Right lobe of liver (tissue), 4 donors: ENCODE results near the gene CMTM5.
"Not testable (repeated sequence)": the region's sequence is repeated elsewhere in the genome, so short reads cannot be mapped to it uniquely, and the experiment has no call there.

Experiments
- POLR2A ChIP-seq: fragments of 450-650 bp; IDR thresholded peaks from one replicate; pipeline ENCODE4 v1.6.1; 2017; ENCODE audit warnings: antibody characterized with exemption, mild to moderate bottlenecking
- TF ChIP-seq, protein P1 (sequence below), 4 donors: fragments of 200-600 bp in 3 of 4; fragments of 450-650 bp in 1 of 4; IDR thresholded peaks; one replicate each; pipeline versions ENCODE4 v1.5.1 to v1.8.0; 2016 to 2022; ENCODE audit warnings: antibody characterized with exemption in 4 of 4, mild to moderate bottlenecking in 2 of 4
- donor health status: DM: no; HTN: no; CAD: no.
- donor health status: DM: no; HTN: no; CAD: no.
- donor health status: DM: no; HTN: yes; CAD: no.

DNA sequence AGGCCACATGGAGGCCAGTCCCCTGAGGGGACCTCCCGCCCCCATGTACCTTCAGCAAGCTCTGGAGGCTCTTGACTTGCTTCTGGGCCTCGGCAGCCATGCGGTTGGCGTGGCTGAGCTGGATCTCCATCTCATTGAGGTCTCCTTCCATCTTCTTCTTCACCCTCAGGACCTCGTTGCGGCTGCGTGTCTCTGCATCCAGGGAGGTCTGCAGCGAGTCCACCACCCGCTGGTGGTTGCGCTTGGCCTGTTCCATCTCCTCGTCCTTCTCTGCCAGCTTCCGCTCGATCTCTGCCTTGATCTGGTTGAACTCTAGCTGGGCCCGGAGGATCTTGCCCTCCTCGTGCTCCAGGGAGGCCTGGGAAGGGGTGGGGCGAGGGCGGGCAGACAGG lies 9.4 kb downstream of the CMTM5 start:
- TF ChIP-seq, protein P1, sequence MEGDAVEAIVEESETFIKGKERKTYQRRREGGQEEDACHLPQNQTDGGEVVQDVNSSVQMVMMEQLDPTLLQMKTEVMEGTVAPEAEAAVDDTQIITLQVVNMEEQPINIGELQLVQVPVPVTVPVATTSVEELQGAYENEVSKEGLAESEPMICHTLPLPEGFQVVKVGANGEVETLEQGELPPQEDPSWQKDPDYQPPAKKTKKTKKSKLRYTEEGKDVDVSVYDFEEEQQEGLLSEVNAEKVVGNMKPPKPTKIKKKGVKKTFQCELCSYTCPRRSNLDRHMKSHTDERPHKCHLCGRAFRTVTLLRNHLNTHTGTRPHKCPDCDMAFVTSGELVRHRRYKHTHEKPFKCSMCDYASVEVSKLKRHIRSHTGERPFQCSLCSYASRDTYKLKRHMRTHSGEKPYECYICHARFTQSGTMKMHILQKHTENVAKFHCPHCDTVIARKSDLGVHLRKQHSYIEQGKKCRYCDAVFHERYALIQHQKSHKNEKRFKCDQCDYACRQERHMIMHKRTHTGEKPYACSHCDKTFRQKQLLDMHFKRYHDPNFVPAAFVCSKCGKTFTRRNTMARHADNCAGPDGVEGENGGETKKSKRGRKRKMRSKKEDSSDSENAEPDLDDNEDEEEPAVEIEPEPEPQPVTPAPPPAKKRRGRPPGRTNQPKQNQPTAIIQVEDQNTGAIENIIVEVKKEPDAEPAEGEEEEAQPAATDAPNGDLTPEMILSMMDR (IDR thresholded peaks at IDR 0.05), result not testable (repeated sequence)
- TF ChIP-seq POLR2A, result not testable (repeated sequence)
